Glomerular endothelial cell (primary cell): ENCODE measurements around the gene HOXC6. TPM values are rescaled to one million over a fixed set of nuclear protein-coding genes. Genes with fewer than 3 reads are reported as not detected.

Experiments
- DNase-seq: peaks from one replicate; pipeline ENCODE4 v3.0.0-alpha.2; 2011; ENCODE audit warnings: low read depth, low spot score; ENCODE audit errors: extremely low read depth
- total RNA-seq: library from RNA; depleted of rRNA; stranded (reverse); fragments of >200 nt; gene quantifications from 2 replicates; pipeline ENCODE4 v1.2.3, GENCODE V29; 2015

Gene HOXC6
- total RNA-seq, 1 donor from 2014 or later: 0.70 TPM

- DNase-seq: no peak
These were observed 38.8 kb upstream of the HOXC6 start for GRCh38 chr12:53989227-53990113.

DNA sequence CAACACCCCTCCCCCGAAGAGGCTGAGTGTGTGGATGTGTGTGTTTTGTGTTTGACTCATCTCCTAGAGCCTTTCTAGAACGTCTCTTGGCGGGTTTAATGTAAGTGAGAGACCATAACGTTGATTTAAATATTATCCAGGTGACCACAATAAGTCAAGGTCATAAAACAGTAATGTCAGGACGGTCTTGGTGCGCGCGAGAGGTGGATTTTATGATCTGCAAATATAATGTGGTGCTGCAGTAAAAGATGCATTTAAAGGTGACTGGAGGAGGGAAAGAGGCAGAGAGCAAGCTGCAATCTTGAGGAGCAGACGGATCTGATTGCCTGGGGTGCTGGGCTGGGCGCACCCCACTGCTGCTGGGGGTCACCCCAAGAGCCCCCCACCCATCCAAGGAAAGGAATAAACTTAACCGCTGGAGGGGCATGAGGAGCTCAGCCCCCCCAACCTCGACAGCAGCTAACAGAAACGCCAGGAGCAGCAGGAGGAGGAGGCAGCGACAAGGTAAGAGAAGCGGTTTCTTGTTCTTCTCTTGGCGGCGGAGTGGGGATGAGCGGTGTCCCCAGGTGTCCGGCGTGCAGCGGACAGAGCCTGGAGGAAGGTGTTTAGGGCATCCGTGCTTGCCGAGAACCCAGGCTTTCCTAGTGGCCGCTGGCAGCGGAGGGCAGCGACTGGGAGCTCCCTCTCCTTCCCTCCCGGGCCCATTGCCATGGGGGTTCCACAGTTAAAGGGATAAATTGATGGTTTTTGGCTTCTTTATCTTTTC lies 37.7 kb upstream of the HOXC6 start:
- no peak for DNase-seq

DNA sequence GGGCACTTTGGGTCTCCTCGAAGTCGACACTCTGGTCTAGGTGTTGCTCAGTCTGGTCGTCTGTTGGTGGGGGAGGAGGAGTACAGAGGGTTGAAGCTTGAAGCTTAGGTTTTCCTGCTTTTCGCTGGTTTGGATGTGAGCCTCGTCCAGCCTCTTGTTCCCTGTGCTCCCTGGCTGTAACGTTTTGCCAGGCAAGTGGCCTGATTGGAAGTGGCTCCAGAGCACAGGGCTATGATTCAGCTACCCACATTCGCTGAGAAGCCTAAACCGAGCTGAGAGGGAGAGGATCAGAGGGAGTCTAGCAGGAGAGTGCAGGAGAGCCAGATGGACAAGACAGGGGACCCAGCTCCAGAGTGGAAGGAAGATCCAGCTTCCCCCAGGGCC lies 37.2 kb upstream of the HOXC6 start:
- no peak for DNase-seq

DNA sequence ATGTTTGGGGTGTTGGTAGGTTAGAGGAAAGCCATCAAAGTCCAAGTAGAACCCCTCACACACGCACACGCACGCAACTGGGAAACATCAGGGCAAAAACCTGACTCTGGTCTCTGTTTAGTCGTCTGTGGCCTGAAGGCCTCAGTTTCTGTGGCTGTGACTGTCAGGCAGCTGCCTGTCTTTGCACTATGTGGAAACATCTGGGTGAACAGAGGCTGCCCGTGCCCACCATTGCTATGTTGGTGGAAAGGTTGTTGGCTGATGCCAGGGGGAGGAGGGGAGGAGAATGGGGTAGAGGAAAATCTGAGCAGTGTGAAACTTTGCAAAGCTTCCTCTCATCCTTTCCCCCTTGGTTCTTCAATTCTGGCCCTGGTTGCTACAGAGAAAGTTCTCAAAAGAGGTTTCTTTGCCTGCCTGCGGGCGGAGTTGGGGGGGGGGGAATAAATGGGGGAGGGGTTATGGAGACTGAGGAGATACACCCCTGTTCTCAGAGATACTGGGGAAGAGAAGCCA lies 35.8 kb upstream of the HOXC6 start:
- DNase-seq: no peak

GRCh38 chr12:53993162-53994008 lies 34.9 kb upstream of the HOXC6 start:
- no peak for DNase-seq

DNA sequence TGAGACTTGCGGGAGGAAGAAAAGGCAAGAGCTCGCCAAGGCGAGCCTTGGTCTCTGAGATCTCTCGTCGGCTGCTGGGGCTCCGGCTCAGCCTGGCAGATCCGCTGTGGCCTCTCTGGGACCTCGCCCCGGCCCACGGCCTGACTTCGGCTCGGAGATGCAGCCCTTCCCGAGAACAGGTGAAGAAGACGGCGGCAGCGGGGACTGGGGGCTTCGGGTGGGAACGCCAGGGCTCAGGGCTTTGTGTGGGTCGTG lies 34.3 kb upstream of the HOXC6 start:
- DNase-seq: no peak

DNA sequence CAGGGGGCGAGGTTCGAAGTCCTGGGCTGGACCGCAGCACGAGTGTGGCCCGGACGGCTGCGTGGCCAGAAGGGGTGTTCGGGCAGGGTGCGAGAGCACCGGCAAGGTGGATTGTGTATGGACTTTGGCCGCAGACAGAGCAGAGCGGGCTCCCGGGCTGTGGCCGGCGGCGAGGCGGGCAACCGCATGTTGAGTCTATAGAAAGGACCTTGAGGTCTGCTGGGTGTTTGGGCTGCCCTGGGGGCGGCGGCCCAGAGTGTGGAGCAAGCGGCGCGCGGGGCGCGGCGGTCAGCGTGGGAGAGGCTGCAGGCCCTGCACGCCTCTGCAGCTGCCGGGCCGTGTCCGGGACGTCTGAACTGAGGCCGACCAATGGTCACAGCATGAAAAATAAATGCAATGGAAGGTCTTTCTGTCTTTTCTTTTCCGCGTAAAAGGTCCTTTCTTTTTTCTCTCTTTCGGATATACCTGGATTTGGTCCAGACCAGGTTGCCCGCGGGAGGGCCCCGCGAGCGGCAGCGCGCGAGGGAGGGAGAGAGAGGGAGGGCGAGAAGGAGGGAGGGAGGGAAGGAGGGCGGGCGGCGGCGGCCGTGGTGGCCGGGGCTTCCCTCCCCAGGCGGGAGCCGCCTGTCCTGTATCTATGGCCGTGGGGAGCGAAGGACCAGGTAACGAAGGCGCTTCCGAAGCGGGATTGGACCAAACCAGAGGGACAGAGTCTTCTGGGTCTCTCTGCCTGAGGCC lies 33.8 kb upstream of the HOXC6 start:
- no peak for DNase-seq

GRCh38 chr12:53995002-53995377 lies 33.2 kb upstream of the HOXC6 start:
- DNase-seq: no peak

GRCh38 chr12:53995378-53996239 lies 32.6 kb upstream of the HOXC6 start:
- no peak for DNase-seq

GRCh38 chr12:53996240-53997203 lies 31.7 kb upstream of the HOXC6 start:
- no peak for DNase-seq

DNA sequence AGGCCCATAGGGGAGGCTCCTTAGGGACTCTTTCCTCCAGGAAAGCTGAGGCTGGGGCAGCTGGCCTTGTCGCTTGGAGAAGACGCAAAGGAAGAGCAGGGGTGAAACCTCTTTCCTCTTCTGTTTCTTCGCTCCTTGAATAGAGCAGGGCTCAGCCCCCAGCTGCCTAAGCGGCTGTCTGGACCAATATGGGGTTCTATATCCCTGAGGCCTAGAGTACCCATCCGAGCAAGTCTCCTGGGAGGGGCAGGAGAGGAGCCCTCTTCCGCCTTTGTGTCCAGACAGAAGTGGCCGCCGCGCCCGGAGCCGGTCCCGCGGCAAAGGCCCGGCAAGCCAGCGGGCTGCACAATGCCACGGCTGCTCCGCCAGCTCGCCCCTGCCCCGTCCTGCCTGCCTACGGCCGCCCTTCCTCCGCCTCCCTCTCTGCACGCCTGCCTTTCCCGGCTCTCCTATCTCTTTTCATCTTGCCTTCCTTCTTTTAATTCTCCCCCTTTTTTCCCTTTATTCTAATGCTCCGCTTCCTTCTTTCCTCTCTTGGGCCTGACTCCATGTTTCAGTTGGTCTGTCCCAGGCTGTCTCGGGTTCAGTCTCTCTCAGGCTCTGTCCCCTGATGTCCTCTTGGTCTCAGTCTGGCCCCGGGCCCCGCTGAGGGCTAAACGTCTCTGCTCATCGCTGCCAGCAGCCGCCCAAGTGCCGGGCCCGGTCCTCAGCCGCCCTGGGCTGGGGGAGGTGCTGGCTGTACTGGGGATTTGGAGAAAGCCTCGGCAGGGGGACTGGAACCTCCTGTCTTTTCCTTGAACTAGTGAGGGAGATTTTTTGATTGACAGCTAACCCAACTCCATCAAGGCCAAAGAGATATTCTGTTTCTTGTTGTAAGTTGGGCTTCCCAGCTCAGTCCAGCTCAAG lies 30.8 kb upstream of the HOXC6 start:
- DNase-seq: no peak

GRCh38 chr12:53998110-53998899 lies 29.9 kb upstream of the HOXC6 start:
- DNase-seq: no peak

DNA sequence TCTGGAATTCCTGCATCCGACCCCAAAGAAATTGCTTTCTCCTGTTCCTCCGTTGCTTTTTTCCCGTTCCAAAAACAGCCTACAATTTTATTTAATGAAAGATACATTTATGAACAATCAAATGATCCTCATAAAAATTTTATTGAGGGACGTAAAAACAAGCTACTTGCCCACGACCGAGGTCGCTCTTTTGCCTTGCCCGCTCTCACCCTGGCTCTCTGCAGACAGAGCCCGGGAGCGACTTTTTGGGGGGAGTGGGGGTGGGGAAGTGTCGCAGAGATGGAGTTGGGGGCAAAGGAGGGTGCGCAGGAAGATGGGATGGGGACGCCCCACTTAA lies 29.4 kb upstream of the HOXC6 start:
- DNase-seq: no peak

- DNase-seq: no peak
These were observed 28.6 kb upstream of the HOXC6 start for GRCh38 chr12:53999559-54000115.

DNA sequence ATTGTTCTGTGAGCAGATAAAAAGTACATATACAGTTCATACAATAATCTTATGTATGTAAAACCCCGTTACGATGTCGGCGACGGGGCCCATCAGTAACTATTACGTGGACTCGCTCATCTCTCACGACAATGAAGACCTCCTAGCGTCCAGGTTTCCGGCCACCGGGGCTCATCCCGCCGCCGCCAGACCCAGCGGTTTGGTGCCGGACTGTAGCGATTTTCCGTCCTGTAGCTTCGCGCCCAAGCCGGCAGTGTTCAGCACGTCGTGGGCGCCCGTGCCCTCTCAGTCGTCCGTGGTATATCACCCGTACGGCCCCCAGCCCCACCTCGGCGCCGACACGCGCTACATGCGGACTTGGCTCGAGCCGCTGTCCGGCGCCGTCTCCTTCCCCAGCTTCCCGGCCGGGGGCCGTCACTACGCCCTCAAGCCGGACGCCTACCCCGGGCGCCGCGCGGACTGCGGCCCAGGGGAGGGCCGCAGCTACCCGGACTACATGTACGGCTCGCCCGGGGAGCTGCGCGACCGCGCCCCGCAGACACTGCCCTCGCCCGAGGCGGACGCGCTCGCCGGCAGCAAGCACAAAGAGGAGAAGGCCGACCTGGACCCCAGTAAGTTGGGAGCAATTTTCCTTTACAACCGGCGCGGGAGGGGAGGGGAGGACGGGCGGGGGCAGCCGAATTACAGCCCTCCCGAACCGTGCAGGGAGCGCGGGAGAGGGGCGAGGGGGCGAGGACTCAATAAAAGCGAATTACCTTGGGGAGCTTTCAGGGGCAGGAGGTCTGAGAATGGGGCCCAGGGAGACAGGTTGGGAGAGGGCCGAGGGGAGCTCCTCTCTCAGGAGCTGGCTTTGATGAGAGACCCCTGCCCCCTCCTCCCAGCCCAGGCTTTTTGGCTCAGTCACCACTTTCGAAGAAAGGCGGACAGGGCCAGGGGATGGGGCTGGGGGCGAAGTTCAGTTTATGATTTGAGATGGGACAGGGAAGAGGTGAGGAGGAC lies 27.8 kb upstream of the HOXC6 start, which contains the start of gene HOXC9:
HOXC9 (plus strand) TSS at position 46 of the 999 bp plus-strand sequence; CDS start at position 74, 28 bp downstream.
- DNase-seq: no peak
